RKO (cell line): ENCODE data around the gene ACOT7.
A peak's percentile ranks its signal among the peaks of the same experiment; 100 is the strongest.

Source experiments
- DNase-seq: peaks from one replicate; pipeline ENCODE4 v3.0.0-alpha.2; 2016; ENCODE audit warnings: low spot score

Gene ACOT7

DNA sequence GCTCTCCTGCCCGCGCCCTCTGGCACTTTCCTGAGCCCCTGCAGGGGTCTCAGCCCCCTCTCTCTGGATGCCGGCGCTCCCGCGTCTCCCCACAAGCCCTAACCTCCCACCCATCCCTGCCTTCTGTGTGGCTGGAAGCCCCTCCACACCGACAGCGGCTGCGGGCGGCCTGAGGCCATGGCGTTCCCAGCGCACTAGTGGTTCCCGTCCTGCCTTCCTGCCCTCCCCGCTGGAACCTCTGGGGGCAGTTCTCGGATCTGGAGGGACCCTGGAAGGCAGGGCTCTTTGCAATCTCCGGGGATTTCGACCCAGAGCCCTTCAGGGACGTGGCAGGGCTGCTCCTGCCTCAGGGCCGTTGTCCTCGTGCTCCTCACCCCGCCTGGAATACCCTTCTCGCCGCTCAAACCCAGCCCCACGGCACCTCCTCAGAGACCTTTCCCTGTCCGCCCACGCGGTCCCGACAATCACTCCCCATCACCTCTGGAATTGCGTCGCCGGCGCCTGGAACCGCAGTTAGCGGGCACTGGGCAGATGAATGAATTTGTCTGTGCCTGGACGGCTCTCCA is 30.5 kb upstream of the ACOT7 start:
- no peak for DNase-seq

DNA sequence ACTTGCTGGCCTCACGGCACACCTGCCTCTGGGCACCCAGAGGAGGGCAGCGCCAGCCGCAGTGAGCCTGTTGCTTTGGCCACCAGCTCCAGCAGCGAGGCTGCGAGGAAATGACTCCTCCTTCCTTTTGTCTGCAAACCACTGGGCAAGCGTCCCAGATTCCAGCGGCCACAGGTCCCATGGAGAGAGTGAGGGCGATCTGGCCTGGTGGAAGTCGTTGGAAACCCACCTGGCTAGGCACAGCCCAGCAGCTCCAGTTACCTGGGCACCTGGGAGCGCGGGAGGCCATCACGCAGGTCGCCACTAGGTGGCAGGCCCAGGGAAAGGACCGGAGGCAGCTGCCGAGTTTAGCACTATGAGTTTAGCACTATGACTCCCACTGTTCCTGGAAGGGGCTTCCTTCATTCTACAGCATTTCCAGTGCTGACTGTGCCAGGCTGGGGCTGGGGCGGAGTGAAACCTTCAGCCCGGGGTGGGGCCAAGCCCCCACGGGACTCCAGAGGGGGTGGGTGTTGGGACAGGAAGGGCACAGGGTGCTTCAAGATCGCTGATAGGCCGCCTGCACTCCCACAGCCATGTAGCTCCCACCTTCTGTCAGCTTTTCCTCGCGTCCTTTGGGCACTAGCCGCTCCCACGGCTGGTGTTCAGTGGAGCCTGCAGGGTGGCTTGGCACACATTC is 29.9 kb upstream of the ACOT7 start:
- DNase-seq, result peak; percentile 23

DNA sequence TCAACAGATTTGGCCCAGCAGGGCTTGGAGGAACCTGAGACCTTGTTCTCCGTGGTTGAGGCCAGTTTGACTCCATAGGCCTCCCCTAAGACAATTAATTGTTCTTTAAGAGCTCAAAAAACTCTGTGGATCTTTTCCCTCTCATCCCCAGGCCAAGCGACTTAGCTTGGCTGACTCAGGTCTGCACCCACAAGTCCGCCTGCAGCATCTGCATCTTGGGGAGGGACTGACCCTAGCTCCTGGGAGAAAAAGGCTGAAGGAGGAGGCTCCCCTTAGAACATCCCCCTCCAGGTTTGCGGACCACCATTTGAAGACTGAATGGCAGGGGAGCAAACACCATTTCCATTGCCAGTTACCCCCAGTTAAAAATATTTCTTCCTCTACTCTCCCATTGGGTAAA is 27.7 kb upstream of the ACOT7 start:
- no peak for DNase-seq

DNA sequence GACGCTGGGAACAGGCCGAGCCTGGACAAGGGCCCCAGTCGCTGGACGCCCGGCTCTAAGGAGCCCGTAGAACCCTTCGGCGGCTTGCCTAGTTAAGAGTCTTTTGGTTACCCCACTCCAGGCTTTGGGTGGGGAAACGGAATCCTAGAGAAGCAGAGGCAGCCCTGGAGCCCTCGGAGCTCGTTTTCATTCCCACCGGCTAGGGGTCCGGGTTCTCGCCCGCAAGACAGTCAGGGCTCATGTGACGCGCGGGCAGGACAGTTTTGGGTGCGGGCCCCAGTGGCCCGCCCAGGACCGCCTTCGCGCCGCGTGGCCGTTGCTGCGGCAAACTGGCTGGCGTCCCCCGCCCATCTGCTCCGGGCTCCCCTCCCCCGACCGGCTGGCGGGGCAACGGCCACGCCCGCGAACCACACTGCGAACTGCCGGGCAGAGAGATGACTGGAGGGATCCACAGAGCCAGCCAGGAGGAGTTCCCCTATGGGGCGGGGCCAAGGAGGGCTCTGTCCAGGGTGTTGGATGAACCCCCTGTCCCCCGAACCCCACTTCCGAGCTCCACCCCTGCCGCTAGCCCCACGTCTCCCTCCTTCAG is 27.0 kb upstream of the ACOT7 start:
- no peak for DNase-seq

DNA sequence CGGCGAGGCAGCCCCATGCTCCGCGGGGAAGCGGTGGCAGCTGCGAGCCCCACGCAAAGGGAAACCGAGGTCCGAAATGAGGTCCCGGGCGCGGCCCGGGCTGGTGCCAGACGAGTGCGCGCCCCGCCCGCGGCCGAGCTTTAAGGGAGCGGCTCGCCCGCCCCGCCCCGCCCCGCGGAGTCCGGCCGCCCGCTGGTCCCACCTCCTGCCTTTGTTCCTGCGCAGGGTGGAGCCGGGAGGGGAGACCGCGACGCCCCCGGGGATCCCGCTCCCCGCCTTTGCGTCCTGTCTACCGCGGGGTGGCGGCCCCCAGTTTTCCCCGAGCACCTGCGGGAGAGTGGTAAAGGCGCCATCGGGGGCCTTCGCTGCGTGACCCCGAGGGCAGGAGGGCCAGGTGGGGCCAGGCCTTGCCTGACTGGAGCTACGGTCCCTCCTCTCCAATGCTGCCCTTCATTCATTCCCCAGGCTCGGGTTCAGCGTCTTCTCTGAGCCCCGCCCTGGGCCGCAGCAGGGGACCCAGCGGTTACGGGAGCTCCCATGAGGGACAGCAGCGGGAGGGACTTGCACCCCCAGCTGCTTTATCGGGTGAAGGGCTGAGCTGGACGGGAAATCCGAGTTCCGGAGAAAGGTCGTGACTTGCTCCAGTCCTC is 26.4 kb upstream of the ACOT7 start, which contains the start of gene HES2:
TSS of gene HES2 (minus strand) at position 116 of the 650 bp plus-strand sequence. CDS start at position 17, 99 bp downstream.
- no peak for DNase-seq

DNA sequence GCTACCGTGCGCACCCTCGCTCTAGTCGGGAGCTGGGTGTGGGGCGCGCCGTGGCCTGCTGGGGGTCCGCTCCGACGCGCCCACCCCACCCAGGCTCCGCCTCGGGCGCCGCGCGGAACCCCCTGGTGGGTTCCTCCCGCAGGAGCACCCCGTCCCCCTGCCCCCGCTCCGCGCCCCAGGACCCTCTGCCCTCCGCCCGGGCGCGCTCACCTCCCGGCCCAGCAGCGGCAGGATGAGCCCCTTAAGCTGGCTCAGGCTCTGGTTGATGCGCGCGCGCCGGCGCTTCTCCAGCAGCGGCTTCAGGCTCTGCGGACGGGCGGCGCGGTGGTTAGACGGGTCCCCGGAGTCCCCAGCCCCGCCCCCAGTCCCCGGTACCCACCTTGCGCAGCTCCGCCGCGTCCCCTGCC is 25.8 kb upstream of the ACOT7 start:
- DNase-seq, result no peak

DNA sequence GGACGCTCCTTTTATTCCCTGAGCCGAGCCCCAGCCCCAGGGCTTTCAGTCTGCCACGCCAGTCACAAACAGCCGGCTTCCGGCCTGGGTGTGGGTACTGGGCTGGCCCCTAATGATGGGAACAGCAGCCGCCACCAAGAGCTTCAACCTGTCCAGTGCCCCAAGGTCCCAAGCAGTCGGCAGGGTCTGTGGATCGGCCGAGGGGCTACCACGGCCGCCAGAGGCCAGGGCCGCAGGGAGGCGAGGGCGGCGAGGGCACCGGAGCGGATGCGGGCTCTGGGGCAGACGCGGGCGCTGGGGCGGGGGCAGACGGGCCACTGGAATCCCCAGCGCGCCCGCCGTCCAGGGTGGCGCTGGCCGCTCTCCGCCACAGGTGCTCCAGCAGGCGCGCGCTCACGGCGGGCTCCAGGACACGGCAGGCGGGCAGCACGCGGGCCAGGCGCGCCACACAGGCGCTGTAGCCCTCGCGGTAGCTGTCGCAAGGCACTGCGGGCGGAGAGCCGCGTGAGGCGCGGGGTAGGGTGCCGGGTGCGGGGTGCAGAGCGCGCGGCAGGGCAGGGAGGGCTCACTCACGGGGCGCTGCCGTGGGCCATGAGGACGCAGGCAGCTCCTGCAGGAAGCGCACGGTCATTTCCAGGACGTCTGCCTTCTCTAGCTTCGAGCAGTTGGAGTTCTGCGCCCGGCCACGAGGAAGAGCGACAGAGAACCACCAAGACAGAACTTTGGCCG is 25.3 kb upstream of the ACOT7 start:
- no peak for DNase-seq

DNA sequence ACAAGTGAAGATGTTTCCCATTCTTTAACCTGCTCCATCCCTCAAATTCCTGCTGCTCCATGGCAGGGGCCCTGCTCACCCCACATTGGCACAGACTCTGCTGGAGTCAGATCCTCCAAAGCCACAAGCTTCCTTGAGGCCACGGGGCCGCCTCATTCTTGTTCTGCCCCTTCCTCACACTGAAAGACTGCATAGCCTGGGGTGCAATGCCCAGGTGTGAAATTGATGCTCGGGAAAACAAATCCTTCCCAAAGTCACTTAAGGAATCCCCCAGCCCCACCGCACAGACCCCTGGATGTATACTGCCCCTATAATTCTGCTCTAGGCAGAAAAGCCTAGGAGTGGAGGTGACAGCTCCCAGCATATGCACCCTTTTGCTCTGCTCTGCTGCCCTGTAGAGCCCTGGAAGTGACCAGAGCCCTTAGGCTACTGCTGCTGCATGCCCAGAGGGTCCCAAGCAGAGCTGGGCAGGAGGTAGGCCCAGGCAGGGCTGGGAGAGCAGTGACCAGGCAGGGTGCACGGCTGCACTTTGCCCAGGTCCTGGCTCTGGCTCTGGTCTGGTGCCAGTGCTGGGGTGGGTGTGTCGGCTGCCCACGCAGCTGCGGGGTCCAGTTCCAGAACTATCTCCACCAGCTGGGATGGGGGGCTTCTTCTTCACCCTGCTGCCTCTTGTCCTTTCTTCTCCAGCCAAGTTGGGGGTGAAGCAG is 24.5 kb upstream of the ACOT7 start:
- no peak for DNase-seq

DNA sequence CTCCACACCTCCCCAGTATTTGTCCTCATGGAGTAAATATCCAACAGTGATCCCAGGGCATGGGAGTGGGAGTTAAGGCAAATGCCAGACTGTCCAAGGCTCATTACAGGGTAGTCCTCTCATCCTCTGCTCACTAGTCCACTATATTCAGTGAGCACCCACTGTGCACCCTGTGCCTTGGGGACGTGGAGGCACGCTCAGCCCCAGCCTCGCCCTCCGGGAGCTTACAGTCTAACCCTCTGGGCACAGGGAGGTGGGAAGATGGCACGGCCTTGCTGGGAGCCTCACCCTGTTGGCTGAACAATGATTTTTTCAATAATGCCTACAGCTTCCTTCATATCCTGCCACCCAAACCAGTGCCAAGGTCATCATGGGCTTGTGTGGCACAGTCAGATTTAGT is 23.3 kb upstream of the ACOT7 start:
- no peak for DNase-seq

DNA sequence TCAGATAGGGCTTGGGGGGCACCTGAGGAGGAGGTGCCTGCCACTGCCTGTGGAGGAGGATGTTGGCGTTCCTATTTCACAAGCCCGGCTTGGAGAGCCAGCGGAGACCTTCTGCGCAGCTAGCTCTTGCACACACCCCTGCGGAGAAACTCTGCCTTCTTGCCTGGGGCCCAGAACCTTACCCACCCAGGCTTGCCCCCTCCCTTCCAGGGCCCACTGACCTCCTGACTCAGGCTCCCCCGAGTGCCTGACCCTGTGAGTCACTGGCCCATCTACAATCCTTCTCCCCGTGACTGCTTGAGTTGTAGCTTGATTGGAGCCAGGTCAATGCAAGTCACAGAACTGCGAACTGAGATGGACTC is 22.7 kb upstream of the ACOT7 start:
- DNase-seq, result no peak

DNA sequence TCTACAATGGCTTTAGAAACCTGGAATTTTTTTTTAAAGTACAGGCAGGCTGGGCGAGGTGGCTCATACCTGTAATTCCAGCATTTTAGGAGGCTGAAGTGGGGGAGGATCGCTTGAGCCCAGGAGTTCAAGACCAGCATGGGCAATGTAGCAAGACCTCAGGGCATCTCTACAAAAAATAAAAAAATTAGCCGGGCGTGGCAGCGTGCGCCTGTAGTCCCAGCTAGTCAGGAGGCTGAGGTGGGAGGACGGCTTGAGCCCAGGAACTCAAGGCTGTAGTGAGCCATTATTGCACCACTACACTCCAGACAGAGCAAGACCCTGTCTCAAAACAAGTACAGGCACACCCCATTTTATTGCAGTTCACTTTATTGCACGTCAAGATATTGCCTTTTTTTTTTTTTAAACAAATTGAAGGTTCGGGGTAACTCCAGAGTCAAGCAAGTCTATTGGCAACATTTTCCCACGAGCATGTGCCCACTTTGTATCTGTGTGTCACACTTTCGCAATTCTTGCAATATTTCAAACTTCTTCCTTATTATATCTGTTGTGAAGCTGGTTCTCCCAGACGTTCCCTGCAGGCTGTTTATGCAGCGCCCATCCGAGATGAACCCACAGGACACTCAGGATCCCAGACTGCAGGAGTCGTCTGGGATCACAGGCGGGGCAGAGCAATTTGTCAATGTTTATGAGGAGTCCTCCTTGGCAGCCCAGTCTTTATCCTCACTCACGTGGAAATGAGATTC is 21.5 kb upstream of the ACOT7 start:
- no peak for DNase-seq

DNA sequence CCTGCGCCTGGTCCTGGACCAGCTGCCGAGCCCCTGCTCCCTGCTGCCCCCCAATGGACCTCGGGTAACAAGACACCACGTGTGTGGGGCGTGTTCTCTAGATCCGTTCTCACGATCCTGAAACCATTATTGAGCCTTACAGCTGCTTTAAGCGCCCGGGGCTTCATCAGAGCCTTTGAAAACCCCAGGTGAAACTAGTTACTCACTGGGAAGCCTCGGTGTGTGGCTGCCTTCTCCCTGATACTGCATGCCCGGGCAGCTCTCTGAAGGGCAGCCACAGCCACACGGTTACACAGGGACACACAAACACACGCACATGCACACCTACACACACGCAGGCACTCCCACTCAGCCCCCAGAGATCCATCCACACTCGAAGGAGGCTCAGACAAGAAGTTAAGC is 20.9 kb upstream of the ACOT7 start:
- DNase-seq, result peak; percentile 60

DNA sequence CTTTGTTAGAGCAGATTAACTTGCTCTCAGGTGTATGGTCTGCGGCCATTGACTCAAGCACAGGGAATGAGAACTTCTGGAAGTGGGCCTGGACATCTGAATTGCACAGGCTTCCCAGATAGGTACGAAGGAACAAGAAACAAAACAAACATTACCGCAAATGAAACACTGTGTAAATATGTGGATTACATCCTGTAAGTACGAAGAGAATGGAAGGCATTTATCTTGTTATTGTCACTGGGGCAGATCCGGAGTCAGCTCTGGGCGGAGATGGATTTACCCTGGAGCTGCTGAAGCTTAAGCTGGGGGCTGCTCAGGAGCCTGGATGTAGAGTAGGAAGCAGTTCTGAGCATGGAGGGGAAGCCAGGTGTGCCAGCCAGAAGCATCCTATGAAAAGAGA is 19.3 kb upstream of the ACOT7 start:
- DNase-seq, result no peak

DNA sequence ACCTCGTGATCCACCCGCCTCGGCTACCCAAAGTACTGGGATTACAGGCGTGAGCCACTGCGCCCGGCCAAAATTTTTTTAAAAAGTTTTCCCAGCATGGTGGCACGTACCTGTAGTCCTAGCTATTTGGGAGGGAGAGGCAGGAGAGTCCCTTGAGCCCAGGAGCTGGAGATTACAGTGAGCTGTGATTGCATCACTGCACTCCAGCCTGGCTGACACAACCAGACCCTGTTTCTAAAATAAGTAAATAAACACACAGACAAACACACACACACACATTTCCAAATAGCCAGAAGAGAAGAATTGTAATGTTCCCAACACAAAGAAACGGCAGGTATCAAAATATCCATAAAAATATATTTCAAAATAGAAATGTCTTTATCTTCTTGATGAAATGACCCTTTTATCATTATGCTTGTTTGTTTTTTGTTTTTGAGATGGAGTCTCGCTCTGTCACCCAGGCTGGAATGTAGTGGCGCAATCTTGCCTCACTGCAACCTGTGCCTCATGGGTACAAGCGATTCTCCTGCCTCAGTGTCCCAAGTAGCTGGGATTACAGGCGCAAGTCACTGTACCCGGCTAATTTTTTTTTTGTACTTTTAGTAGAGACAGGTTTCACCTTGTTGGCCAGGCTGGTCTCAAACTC is 16.8 kb upstream of the ACOT7 start:
- DNase-seq, result no peak

DNA sequence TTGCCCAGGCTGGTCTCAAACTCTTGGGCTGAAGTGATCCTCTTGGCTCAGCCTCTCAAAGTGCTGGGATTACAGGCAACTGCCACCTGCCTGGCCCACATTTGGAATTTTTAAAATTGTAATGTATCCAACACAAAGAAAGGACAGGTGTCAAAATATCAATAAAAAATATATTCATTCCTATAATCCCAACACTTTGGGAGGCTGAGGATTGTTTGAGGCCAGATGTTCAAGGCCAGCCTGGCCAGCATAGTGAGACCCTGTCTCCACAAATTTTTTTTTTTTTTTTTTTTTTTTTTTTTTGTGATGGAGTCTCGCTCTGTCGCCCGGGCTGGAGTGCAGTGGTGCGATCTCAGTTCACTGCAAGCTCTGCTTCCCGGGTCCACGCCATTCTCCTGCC is 16.2 kb upstream of the ACOT7 start:
- no peak for DNase-seq

DNA sequence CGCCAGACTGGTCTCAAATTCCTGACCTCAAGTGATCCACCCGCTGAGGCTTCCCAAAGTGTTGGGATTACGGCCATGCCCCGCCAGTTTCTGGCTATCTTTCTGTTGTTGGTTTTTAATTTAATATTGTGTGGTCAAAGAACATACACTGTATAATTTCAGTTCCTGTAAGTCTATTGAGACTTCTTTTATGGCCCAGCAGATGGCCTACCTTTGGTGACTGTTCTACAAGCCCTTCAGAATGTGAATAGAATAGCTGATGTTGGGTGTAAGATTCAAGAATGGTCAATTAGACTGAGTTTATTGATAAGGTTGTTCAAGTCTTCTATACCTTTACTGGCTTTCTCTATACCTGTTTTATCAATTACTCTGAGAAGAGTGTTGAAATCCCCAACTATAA is 15.5 kb upstream of the ACOT7 start:
- no peak for DNase-seq

DNA sequence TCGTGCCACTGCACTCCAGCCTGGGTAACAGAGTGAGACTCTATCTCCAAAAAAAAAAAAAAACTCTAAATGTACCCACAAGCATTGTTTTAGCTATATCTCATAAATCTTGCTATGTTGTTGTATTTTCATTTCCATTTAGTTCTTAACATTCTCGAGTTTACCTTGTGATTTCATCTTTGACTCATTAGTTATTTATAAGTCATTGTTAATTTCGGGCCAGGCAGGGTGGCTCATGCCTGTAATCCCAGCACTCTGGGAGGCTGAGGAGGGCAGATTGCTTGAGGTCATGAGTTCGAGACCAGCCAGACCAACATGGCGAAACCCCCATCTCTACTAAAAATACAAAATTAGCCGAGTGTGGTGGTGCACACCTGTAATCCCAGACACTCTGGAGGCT is 14.5 kb upstream of the ACOT7 start:
- peak; percentile 26 for DNase-seq

DNA sequence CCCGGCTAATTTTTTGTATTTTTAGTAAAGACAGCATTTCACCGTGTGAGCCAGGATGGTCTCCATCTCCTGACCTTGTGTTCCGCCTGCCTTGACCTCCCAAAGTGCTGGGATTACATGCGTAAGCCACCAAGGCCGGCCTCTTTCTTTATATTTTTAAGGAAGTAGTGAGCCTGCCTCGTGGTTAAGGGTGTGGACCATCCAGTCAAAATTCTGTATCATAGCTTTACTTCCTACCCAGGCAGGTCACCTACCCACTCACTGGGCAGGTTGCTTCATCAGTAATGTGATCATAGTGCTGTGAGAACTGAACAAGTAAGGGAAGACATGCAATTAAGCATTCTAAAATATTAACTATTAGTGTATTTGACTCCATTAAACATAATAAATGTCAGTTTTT is 8.1 kb upstream of the ACOT7 start:
- DNase-seq, result no peak

DNA sequence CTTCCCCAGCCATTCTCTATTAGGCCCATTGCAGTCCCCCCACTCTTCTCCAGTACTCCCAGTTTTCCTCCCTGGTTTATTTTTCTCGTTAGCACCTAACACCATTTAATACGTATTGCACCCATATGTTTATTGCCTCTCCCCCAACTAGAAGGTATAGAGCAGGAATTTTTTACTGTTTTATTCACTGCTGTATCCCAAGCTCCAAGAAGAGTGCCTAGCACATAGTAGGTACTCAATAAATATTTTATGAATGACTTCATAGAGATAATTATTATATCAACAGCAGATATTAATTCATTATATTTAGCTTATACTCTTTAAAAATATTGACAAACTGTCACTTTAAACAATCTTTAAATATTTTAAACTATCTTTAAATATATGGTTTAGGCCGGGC is 5.7 kb upstream of the ACOT7 start:
- no peak for DNase-seq

DNA sequence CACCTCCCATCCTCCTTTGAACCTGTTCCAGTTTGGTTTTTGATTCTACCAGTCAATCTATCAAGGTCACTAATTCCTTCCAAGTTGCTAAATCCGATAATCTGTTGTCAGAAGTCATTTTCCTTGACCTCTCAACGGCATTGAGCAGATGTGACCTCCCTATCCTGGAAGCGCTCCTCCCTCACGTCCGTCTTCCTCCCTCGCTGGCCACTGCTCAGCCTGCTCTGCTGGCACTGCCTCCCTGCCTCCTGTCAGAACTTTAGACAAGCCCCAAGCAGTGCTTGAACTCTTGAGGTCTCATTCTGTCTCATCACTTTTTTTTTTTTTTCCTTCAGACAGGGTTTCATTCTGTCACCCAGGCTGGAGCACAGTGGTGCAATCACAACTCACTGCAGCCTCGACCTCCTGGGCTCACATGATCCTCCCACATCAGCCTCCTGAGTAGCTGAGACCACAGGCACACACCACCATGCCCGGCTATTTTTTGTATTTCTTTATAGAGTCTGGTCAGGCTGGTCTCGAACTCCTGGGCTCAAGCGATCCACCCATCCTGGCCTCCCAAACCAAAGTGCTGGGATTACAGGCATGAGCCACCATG is 4.4 kb upstream of the ACOT7 start:
- DNase-seq, result no peak
